Measurements from ENCODE around the gene C20orf141.

The C20orf141 gene

DNA sequence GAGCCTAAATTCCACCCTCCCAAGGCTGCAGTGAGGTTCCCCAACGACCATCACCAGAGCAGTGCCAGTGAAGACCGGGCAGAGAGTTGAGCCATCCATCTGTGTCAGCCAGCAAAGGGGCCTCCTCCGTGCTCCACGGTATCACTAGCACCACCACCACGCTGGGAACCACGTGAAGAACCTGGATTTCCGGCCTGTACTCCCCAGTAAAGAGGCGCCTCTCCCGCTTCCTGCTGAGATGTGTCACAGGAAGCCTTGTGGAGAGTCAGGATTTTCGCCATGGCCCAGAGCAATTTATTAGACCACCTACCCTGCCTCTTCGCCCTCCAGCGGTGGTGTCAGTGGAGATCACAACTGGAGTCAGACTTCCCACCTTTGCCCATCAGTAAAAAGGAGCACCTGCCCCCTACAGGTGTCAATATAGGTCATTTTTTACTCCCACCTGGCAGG lies 43.1 kb upstream of the C20orf141 start:
- ATAC-seq (ENCODE audit: insufficient read depth, low read depth) (no peak), DNase-seq (no peak)
- Histone ChIP-seq H3K9ac (ENCODE audit: low read depth, low read length) (no peak overlapping the region), H3K27me3 (ENCODE audit: insufficient read depth, low read length, poor library complexity) (peaks cover 31% of the 10 kb centered on the region), H3K36me3 (ENCODE audit: insufficient read depth, low read length) (no peaks in the 10 kb centered on the region), H2AFZ (ENCODE audit: low read depth, low read length) (no peak overlapping the region), H3K4me3 (ENCODE audit: low read depth in 1 of 2, low read length in 2 of 2) (no peak overlapping the region), H3K4me2 (ENCODE audit: insufficient read depth, low read length) (no peak overlapping the region), H4K20me1 (ENCODE audit: insufficient read depth, low read length) (peaks cover 18% of the 10 kb centered on the region), H3K4me1 (ENCODE audit: insufficient read depth, low read length) (no peaks in the 10 kb centered on the region), H3K79me2 (ENCODE audit: insufficient read depth, low read length) (no peaks in the 10 kb centered on the region), H3K27ac (ENCODE audit: low read length) (no peak overlapping the region), H3K9me3 (ENCODE audit: insufficient read depth, low read length, severe bottlenecking) (no peaks in the 10 kb centered on the region)
- TF ChIP-seq, protein P1, sequence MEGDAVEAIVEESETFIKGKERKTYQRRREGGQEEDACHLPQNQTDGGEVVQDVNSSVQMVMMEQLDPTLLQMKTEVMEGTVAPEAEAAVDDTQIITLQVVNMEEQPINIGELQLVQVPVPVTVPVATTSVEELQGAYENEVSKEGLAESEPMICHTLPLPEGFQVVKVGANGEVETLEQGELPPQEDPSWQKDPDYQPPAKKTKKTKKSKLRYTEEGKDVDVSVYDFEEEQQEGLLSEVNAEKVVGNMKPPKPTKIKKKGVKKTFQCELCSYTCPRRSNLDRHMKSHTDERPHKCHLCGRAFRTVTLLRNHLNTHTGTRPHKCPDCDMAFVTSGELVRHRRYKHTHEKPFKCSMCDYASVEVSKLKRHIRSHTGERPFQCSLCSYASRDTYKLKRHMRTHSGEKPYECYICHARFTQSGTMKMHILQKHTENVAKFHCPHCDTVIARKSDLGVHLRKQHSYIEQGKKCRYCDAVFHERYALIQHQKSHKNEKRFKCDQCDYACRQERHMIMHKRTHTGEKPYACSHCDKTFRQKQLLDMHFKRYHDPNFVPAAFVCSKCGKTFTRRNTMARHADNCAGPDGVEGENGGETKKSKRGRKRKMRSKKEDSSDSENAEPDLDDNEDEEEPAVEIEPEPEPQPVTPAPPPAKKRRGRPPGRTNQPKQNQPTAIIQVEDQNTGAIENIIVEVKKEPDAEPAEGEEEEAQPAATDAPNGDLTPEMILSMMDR (IDR thresholded peaks at IDR 0.05; ENCODE audit: borderline replicate concordance, extremely low read depth, low read length, poor library complexity, severe bottlenecking): no peak
- TF ChIP-seq EZH2 (IDR thresholded peaks at IDR 0.05; ENCODE audit: borderline replicate concordance, low read depth, low read length, severe bottlenecking): no peak

DNA sequence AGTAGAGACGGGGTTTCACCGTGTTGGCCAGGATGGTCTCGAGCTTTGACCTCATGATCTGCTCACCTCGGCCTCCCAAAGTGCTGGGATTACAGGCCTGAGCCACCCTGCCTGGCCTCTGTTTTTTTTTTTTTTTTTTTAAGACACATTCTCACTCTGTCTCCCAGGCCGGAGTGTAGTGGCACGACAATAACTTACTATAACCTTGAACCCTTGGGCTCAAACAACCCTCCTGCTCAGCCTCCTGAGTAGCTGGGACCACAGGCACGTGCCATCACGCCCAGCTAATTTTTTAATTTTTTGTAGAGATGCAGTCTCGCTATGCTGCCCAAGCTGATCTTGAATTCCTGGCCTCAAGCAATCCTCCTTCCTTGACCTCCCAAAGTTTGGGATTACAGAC lies 41.0 kb upstream of the C20orf141 start:
- Histone ChIP-seq H3K4me3 (ENCODE audit: low read depth in 1 of 2, low read length in 2 of 2) (no peak overlapping the region), H3K4me1 (ENCODE audit: insufficient read depth, low read length) (no peaks in the 10 kb centered on the region), H4K20me1 (ENCODE audit: insufficient read depth, low read length) (peaks cover 14% of the 10 kb centered on the region), H3K27me3 (ENCODE audit: insufficient read depth, low read length, poor library complexity) (peaks cover 21% of the 10 kb centered on the region), H2AFZ (ENCODE audit: low read depth, low read length) (no peak overlapping the region), H3K27ac (ENCODE audit: low read length) (no peak overlapping the region), H3K4me2 (ENCODE audit: insufficient read depth, low read length) (no peak overlapping the region), H3K9ac (ENCODE audit: low read depth, low read length) (no peak overlapping the region), H3K79me2 (ENCODE audit: insufficient read depth, low read length) (no peaks in the 10 kb centered on the region), H3K36me3 (ENCODE audit: insufficient read depth, low read length) (no peaks in the 10 kb centered on the region), H3K9me3 (ENCODE audit: insufficient read depth, low read length, severe bottlenecking) (no peaks in the 10 kb centered on the region)
- DNase-seq (no peak), ATAC-seq (ENCODE audit: insufficient read depth, low read depth) (no peak)
- TF ChIP-seq EZH2 (IDR thresholded peaks at IDR 0.05; ENCODE audit: borderline replicate concordance, low read depth, low read length, severe bottlenecking): no peak
- TF ChIP-seq, protein P1 (IDR thresholded peaks at IDR 0.05; ENCODE audit: borderline replicate concordance, extremely low read depth, low read length, poor library complexity, severe bottlenecking): no peak

DNA sequence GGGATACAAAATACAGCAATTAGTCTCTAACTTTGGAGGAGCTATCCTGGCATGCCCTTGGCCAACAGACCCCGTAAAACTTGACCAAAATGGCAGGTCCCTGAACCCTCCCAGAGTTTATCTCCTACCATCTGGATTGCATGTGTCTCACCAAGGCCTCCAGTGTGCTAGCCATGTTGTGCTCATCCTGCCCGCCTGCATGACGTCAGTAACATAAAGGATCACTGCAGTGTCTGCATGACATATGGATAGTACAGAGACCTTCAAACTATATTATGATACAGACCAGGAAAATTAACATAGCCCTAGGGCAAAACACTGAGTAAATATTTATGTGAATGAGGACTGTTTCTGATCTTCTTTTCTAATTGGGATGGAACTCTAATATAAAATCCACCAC lies 39.6 kb upstream of the C20orf141 start:
- Histone ChIP-seq H3K27ac (ENCODE audit: low read length) (no peak overlapping the region), H4K20me1 (ENCODE audit: insufficient read depth, low read length) (peaks cover 3% of the 10 kb centered on the region; the same call in 1 of the 2 replicates), H3K27me3 (ENCODE audit: insufficient read depth, low read length, poor library complexity) (peaks cover 10% of the 10 kb centered on the region), H3K79me2 (ENCODE audit: insufficient read depth, low read length) (no peaks in the 10 kb centered on the region), H3K4me3 (ENCODE audit: low read depth in 1 of 2, low read length in 2 of 2) (no peak overlapping the region), H3K4me2 (ENCODE audit: insufficient read depth, low read length) (no peak overlapping the region), H3K4me1 (ENCODE audit: insufficient read depth, low read length) (no peaks in the 10 kb centered on the region), H3K36me3 (ENCODE audit: insufficient read depth, low read length) (no peaks in the 10 kb centered on the region), H3K9me3 (ENCODE audit: insufficient read depth, low read length, severe bottlenecking) (no peaks in the 10 kb centered on the region), H2AFZ (ENCODE audit: low read depth, low read length) (no peak overlapping the region), H3K9ac (ENCODE audit: low read depth, low read length) (no peak overlapping the region)
- TF ChIP-seq EZH2 (IDR thresholded peaks at IDR 0.05; ENCODE audit: borderline replicate concordance, low read depth, low read length, severe bottlenecking): no peak
- TF ChIP-seq, protein P1 (IDR thresholded peaks at IDR 0.05; ENCODE audit: borderline replicate concordance, extremely low read depth, low read length, poor library complexity, severe bottlenecking): no peak
- DNase-seq (no peak), ATAC-seq (ENCODE audit: insufficient read depth, low read depth) (no peak)
